ENCODE data around the gene PRKAR1B. TPM values are rescaled to one million over a fixed set of nuclear protein-coding genes. Genes with fewer than 3 reads are reported as not detected.

PRKAR1B gene
- total and polyA plus RNA-seq, 10 of the 15 experiments (the other 5 are each of a cell fraction or from before 2014, with no cell fraction given): 1.4 to 45.6 (median 19.3) TPM

- ChIA-PET CTCF (no interaction called here), POLR2A (no interaction called here), RAD21 (ENCODE audit: unreplicated experiment) (no interaction called here), SMC1A (ENCODE audit: uncharacterized antibody, unreplicated experiment) (no interaction called here)
- no peaks in the 10 kb centered on the region for H3K27me3 ChIP-seq (replicated peaks in 1 of 2; ENCODE audit: control insufficient read depth in 2 of 2, insufficient read depth in 2 of 2, low read length in 1 of 2)
- no peak overlapping the region for H3K27ac ChIP-seq (ENCODE audit: control insufficient read depth, insufficient read depth)
- H3K9me3 ChIP-seq (replicated peaks; ENCODE audit: control insufficient read depth, insufficient read depth, low read length): no peaks in the 10 kb centered on the region; the same call in 2 of the 3 replicates
- no peak overlapping the region for H3K9ac ChIP-seq (ENCODE audit: control insufficient read depth, insufficient read depth, low read length)
- TF ChIP-seq RUNX3 (IDR thresholded peaks at IDR 0.05; ENCODE audit: low read length): no peak
- H3K36me3 ChIP-seq (ENCODE audit: control insufficient read depth in 2 of 2, insufficient read depth in 2 of 2, low read length in 1 of 2): peaks cover 0 to 1% of the 10 kb centered on the region in 2 experiments; a peak in 2 of 4 replicates
- ATAC-seq (no peak), FAIRE-seq (no peak), DNase-seq (ENCODE audit: low read depth, low spot score) (no peak)
- H4K20me1 ChIP-seq (ENCODE audit: control insufficient read depth, insufficient read depth): no peaks in the 10 kb centered on the region
- H3K4me3 ChIP-seq: no peak overlapping the region
- no TSS peak for BruUV-seq (replicated peaks)
- 97% methylated on average over 34 of the region's 35 CpGs for WGBS (ENCODE audit: insufficient coverage, insufficient replicate concordance, low lambda C conversion rate, missing lambda C conversion rate)
- H3K4me1 ChIP-seq (ENCODE audit: control insufficient read depth, insufficient read depth, low read length): 0 out of 2 replicates have a peak, but pooled peaks cover 2% of the 10 kb centered on the region
- in situ Hi-C loops (cut with MboI) (no loop called here), intact Hi-C loops (cut with micrococcal nuclease; ENCODE audit: unreplicated experiment) (no loop called here)
- H2AFZ ChIP-seq (ENCODE audit: control insufficient read depth, low read depth, low read length): no peak overlapping the region
- no peak overlapping the region for H3K4me2 ChIP-seq (ENCODE audit: control insufficient read depth, insufficient read depth)
- no peaks in the 10 kb centered on the region for H3K79me2 ChIP-seq (ENCODE audit: control insufficient read depth, insufficient read depth, low read length)
Measured at GRCh38 chr7:665736-666453, 61.2 kb downstream of the PRKAR1B start.

GRCh38 chr7:664997-665735, 61.9 kb downstream of the PRKAR1B start:
- H2AFZ ChIP-seq (ENCODE audit: control insufficient read depth, low read depth, low read length): no peak overlapping the region
- H3K4me2 ChIP-seq (ENCODE audit: control insufficient read depth, insufficient read depth): no peak overlapping the region
- no peaks in the 10 kb centered on the region; the same call in 2 of the 3 replicates for H3K9me3 ChIP-seq (replicated peaks; ENCODE audit: control insufficient read depth, insufficient read depth, low read length)
- ChIA-PET SMC1A (ENCODE audit: uncharacterized antibody, unreplicated experiment) (no interaction called here), CTCF (no interaction called here), RAD21 (ENCODE audit: unreplicated experiment) (no interaction called here), POLR2A (no interaction called here)
- no peak for DNase-seq (ENCODE audit: low read depth, low spot score)
- H3K36me3 ChIP-seq (ENCODE audit: control insufficient read depth in 2 of 2, insufficient read depth in 2 of 2, low read length in 1 of 2): peaks cover 0 to 1% of the 10 kb centered on the region in 2 experiments; a peak in 2 of 4 replicates
- H4K20me1 ChIP-seq (ENCODE audit: control insufficient read depth, insufficient read depth): no peaks in the 10 kb centered on the region
- H3K4me1 ChIP-seq (ENCODE audit: control insufficient read depth, insufficient read depth, low read length): 0 out of 2 replicates have a peak, but pooled peaks cover 2% of the 10 kb centered on the region
- no peak overlapping the region for H3K9ac ChIP-seq (ENCODE audit: control insufficient read depth, insufficient read depth, low read length)
- no peak overlapping the region for H3K27ac ChIP-seq (ENCODE audit: control insufficient read depth, insufficient read depth)
- H3K79me2 ChIP-seq (ENCODE audit: control insufficient read depth, insufficient read depth, low read length): no peaks in the 10 kb centered on the region
- no peaks in the 10 kb centered on the region for H3K27me3 ChIP-seq (replicated peaks in 1 of 2; ENCODE audit: control insufficient read depth in 2 of 2, insufficient read depth in 2 of 2, low read length in 1 of 2)
- TF ChIP-seq, protein P1, sequence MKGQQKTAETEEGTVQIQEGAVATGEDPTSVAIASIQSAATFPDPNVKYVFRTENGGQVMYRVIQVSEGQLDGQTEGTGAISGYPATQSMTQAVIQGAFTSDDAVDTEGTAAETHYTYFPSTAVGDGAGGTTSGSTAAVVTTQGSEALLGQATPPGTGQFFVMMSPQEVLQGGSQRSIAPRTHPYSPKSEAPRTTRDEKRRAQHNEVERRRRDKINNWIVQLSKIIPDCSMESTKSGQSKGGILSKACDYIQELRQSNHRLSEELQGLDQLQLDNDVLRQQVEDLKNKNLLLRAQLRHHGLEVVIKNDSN (IDR thresholded peaks at IDR 0.05; ENCODE audit: borderline replicate concordance, extremely low read length, insufficient read depth, low read depth, low read length): no peak
- TF ChIP-seq HDGF (IDR thresholded peaks at IDR 0.05): no peak
- no peak for TF ChIP-seq EZH2 (IDR thresholded peaks at IDR 0.05; ENCODE audit: borderline replicate concordance, control insufficient read depth, low read depth, low read length)
- TF ChIP-seq, protein P2, sequence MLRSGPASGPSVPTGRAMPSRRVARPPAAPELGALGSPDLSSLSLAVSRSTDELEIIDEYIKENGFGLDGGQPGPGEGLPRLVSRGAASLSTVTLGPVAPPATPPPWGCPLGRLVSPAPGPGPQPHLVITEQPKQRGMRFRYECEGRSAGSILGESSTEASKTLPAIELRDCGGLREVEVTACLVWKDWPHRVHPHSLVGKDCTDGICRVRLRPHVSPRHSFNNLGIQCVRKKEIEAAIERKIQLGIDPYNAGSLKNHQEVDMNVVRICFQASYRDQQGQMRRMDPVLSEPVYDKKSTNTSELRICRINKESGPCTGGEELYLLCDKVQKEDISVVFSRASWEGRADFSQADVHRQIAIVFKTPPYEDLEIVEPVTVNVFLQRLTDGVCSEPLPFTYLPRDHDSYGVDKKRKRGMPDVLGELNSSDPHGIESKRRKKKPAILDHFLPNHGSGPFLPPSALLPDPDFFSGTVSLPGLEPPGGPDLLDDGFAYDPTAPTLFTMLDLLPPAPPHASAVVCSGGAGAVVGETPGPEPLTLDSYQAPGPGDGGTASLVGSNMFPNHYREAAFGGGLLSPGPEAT (IDR thresholded peaks at IDR 0.05; ENCODE audit: low read depth): no peak
- no peak for TF ChIP-seq NRF1 (conservative IDR thresholded peaks at IDR 0.05; ENCODE audit: low read depth, low read length)
- TF ChIP-seq ZNF622 (IDR thresholded peaks at IDR 0.05): no peak
- no peak for TF ChIP-seq IKZF2 (IDR thresholded peaks at IDR 0.05)
- no peak for TF ChIP-seq ASH2L (IDR thresholded peaks at IDR 0.05; ENCODE audit: borderline replicate concordance, low read depth)
- TF ChIP-seq PBX3 (IDR thresholded peaks at IDR 0.05; ENCODE audit: insufficient replicate concordance, low read depth, low read length): no peak
- FAIRE-seq: no peak
- in situ Hi-C loops (cut with MboI): no loop called here
- intact Hi-C loops (cut with micrococcal nuclease; ENCODE audit: unreplicated experiment): no loop called here
- no peak overlapping the region for H3K4me3 ChIP-seq
- WGBS (ENCODE audit: insufficient coverage, insufficient replicate concordance, low lambda C conversion rate, missing lambda C conversion rate): 85% methylated on average over 19 of the region's 20 CpGs
- BruUV-seq (replicated peaks): no TSS peak
- ATAC-seq: no peak

All from GM12878 (cell line).